ENCODE results near the gene PARP1.

Gene PARP1

DNA sequence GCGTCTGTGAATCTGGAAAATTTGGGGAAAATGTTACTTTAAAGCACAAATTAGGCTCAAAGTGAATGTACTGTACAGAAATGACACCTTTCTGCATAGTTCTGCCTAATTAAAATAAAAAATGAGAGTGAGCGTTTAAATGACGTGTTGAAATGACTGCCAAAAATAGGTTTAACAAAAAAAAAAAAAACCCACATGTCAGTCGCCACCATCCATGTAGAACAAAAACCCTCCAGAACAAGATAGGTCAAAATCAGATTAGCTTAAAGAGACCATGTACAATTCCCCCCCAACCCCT, 745 bp downstream of the PARP1 start:
- no peak for DNase-seq (ENCODE audit: low read depth in 3 of 3, low spot score in 1 of 3)

DNA sequence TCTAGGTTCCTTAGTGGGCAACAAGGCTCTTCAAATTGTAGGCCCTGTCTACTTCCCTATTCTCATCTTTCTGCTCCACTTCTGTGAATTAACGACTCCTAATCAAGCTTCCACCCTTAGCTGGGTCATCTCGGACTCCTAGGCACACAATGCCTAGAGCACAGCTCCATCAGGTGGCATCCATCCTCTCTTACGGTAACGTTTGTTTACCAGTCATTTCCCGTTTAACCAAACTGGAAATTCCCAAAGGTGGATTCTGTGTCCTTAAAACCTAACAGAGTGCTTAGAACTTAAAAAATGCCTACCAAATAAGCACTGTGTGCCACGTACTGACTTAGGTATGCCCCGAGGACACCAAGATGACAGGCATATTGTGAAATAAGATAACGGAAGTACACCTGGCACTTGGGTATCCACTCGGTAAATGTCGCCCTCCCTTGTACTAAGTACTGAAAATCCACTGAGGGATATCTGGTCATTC, 1.5 kb downstream of the PARP1 start:
- no peak for DNase-seq (ENCODE audit: low read depth in 3 of 3, low spot score in 1 of 3)

DNA sequence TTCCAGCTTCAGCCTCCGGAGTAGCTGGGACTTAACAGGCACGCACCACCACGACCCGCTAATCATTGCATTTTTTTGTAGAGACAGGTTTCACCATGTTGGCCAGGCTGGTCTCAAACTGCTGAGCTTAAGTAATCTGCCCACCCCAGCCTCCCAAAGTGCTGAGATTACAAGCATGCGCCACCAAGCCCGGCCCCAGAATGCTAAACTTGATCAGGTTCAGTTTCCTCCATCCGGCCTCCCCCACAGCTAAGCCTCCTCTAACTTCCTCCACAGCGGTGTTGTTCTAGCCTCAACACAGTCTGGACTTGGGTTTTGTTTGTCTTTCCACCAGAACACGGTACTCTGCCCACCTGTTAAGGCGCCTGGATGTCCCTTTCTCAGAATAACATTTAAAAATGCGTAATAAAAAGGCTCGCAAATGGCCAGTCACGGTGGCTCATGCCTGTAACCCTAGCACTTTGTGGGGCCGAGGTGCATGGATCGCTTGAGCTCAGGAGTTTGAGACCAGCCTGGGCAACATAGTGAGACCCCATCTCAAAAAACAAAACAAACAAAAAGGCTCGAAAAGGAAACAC, 2.4 kb downstream of the PARP1 start:
- no peak for DNase-seq (ENCODE audit: low read depth in 3 of 3, low spot score in 1 of 3)

DNA sequence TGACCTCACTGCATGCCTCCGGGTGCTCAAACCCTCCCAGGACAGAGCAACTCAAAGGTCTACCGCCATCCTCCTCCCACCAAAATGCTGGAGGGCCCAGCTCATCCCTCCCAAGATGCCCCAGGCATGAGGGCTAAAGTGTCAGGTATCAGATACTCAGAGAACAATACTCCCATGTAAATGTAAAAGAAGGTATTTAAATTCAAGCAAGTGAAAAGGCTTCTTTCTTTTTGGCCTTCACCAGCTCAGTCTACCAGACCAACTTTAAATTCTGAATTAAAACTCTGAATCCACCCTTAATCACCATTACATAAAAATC, 3.0 kb downstream of the PARP1 start:
- no peak for DNase-seq (ENCODE audit: low read depth in 3 of 3, low spot score in 1 of 3)

DNA sequence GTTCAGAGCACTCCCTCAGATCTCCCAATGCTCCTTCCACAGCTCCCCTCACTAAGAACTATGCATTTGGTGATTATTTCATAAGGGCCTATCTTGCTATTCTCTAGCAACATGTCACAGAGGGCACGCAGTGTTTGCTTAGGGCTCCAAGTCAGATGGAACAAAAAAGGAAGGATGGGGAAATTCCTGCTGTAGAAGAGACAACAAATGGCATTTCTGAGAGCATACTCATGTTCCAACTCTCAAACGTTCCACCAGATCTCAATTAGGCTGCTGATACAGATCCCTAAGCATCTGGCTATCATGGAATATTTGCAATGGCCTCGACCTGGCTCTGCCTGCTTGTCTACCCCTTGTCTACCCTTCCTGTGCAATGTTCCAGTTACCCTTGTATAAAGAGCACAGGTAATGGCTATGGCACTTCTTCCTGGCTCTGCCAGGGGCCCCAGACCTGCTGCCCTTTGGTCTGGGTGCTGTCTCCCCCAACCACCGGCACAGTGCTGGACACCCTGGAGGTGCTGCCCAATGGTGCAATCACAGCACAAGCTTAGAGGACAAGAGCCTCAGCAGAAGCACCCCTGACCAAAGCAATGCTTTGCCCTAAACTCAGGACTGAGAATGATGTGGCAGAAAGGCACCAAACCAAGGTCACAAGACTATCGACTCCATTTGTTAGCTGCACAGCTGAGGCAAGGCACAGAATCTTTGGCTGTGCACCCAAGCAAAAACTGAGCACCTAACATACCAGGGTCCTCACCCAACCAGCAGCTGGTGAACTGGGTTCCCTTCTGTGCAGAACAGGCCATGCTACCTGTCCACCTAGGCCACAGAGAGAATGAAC, 3.6 kb downstream of the PARP1 start:
- DNase-seq (ENCODE audit: low read depth in 3 of 3, low spot score in 1 of 3), result no peak

DNA sequence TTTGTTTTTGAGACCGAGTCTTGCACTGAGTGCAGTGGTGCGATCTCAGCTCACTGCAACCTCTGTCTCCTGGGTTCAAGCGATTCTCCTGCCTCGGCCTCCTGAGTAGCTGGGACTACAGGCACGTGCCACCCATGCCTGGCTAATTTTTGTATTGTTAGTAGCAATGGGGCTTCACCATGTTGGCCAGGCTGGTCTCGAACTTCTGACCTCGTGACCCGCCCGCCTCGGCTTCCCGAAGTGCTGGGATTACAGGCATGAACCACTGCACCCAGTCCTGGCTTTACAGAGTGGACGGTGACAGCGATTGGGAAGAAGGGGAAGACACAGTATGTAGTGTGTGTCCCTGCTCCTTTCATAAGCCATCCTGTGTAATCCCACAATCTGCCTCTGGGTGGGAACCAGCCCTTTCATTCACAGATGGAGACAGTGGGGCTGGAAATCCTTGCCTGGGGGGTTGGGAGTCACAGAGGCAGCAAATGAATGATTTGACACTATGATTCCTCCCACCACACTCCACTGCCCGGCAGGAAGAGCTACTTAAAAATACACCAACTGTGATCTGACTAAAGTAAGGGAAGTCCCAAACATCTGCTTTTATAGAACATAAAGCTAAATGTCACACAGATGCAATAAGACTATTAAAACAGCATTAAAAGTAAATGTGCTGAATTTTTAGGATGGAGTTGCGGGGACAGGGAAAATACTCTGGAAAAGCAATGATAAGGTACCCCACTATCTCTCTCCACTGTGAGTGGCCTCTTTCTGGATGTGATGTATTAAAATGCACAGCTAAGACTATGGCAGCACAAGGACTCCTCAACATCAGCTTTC, 4.5 kb downstream of the PARP1 start:
- no peak for DNase-seq (ENCODE audit: low read depth in 3 of 3, low spot score in 1 of 3)

DNA sequence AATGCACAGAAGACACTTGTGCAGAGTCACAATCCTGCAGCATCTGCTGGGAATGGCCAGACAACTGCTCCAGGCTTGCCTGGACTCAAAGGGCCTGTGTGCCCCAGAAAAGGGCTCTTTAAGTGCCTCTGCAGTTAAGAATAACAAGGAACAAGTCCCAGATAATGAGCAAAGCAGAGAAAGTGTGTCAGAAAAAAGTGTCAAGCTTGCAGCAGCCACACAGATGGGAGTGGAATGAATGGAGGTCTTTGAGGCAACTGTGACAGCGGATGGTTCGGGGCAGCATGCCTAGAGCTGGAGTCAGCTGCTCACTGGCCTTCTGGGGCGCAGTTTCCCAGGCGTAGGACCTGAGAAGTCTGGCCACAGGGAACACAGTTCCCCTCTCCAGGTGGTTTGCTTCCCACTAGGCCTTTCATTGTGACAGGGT, 5.1 kb downstream of the PARP1 start:
- no peak for DNase-seq (ENCODE audit: low read depth in 3 of 3, low spot score in 1 of 3)

DNA sequence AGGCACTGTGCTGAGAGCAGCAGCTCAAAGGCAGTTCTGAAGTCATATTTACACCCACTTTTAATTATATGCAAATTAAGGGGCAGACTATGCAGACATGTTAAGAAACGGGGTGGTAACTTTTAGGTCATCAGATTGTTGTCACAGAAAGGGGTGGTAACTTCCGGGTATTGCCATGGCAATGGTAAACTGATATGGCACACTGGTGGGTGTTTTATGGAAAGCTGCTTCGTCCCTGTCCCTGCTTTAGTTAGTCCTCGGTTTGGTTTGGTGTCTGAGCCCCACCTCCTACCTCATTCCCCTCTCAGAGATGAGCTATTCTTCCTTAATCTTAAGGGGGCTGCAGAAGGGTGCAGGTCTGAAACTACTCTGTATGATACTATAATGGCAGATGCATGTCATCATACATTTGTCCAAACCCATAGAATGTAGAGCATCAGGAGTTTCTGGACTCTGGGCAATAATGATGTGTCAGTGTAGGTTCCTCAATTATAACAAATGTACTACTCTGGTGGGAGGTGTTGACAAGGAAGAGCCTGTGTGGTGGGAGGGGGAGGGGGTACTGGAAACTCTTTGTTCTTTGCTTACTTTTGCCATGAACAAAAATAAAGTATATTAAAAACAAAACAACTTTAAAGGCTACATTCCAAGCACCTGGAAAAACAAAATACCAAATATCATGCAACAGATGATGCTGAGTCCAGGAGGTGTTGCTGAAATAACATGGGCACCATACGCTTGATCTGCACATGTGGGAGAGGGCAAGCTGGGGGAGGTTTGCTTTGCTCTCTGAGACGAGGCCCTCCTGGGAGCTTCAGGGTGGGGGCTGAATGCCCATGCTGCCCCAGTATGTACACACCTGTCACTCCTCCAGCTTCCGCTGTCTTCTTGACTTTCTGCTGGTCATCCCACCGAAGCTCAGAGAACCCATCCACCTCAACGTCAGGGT, 6.3 kb downstream of the PARP1 start:
- no peak for DNase-seq (ENCODE audit: low read depth in 3 of 3, low spot score in 1 of 3)

DNA sequence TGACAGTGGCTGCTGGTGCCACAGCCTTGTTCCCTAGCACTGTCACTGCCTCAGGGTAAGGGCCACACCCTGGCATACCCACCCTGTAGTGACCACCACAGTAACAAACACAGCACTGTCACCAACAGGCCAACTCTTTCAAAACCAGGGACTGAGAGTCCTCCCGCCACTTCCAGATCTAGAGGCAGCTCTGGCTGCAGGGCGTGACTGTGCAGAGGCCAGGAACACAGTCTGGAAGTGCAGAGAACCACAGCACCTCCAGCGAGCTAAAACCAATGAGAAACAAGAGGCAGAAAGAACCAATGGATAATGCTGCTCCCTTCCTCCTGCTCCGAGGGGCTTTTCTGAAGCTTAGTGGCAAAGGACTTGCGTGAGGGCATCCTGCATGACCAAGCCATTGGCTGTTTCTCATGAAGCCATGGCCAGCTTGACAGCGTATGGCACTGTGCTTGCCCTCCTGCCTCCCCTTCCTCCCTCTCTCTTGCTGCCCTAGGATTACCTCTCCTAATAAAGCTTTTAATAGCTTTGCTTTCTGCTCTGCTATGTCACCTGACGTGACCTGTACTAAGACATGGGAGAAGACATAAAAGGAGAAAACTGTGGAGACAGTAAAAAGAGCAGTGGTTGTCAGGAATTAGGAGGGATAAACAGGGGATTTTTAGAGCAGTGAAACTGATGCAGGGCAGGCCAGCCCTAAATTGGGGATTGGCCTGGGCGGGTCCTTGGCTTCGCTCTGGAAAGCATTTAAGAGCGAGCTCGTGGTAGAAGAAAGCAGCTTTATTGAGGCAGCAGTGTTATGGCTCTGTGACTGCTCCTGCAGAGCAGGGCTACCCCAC, 7.2 kb downstream of the PARP1 start:
- DNase-seq (ENCODE audit: low read depth in 3 of 3, low spot score in 1 of 3), result no peak

DNA sequence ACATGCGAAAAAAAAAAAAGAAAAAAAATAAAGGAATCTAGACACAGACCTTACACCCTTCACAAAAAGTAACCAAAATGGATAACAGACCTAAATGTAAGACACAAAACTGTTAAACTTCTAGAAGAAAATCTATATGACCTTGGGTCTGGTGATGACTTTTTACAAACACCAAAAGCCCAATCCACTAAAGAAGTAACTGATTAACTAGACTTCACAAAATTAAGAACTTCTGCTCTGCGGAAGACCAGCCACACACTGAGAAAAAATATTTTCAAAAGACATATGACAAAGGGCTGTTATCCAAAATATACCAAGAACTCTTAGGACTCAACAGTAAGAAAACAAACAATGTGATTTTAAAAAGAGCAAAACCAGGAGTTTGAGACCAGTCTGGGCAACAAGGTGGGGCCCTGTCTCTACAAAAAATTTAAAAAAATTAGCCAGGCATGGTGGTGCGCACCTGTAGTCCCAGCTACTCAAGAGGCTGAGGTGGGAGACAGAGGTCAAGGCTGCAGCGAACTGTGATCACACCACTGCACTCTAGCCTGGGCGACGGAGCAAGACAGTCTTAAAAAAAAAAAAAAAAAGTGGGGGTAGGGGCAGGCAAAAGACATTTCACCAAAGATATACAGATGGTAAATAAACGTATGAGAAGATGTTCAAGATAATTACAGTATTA, 9.8 kb downstream of the PARP1 start:
- no peak for DNase-seq (ENCODE audit: low read depth in 3 of 3, low spot score in 1 of 3)

DNA sequence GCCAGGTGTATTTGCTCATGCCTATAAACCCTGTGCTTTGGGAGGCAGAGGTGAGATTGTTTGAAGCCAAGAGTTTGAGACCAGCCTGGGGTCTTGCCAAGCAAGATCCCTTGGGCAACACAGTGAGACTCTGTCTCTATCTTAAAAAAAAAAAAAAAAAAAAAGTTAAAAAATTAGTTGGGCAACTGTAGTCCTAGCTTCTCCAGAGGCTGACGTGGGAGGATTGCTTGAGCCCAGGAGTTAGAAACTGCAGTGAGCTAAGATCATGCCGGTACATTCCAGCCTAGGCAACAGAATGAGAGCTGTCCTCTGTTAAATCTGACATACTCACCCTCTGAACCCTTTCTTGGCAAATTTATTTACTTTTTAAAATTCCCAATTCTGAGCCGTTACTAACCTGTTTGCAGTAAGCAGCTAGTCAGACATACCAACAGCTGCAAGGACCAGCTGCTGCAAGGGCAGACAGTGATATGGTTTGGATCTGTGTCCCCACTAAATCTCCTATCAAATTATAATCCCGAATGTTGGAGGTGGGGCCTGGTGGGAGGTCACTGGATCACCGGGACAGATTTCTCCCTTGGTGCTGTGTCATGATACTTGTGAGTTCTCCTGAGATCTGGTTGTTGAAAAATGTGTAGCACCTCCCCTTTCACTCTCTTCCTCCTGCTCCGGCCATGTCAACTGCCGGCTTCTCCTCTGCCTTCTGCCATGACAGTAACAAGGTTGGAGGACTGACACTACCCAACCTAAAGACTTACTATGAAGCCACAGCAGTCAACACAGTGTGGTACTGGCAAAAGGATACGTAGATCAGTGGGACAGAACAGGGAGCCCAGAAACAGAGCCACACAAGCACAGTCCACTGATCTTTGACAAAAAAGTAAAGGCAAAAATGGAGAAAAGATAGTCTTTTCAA, 10.6 kb downstream of the PARP1 start:
- DNase-seq (ENCODE audit: low read depth in 3 of 3, low spot score in 1 of 3), result no peak

DNA sequence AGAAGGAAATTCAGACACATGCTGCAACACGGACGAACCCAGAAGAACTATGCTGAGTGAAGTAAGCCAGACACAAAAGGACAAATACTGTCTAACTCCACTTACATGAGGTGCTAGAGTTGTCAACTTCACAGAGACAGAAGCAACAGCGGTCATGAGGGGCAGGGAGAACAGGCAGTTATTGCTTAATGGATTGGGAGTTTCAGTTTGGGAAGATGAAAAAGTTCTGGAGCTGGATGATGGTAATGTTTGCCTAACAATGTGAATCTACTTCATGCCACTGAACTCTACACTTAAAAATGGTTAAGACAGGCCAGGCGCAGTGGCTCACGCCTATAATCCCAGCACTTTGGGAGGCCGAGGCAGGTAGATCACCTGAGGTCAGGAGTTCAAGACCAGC, 12.1 kb downstream of the PARP1 start:
- no peak for DNase-seq (ENCODE audit: low read depth in 3 of 3, low spot score in 1 of 3)

DNA sequence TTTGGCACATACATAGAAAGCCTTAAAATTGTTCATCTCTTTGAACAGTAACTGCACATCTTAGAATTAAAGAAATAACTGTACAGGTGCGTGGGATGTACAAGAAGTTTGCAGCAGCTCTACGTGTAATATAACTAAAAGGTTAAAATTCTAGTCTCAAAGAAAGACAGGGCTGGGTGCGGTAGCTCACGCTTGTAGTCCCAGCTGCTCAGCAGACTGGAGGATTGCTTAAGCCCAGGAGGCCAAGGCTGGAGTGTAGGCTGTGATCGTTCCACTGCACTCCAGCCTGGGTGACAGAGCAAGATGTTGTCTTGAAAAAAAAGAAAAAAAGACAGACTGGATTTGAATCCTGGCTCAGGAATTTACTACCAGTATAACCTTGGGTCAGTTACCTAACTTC, 13.4 kb downstream of the PARP1 start:
- DNase-seq (ENCODE audit: low read depth in 3 of 3, low spot score in 1 of 3), result no peak

DNA sequence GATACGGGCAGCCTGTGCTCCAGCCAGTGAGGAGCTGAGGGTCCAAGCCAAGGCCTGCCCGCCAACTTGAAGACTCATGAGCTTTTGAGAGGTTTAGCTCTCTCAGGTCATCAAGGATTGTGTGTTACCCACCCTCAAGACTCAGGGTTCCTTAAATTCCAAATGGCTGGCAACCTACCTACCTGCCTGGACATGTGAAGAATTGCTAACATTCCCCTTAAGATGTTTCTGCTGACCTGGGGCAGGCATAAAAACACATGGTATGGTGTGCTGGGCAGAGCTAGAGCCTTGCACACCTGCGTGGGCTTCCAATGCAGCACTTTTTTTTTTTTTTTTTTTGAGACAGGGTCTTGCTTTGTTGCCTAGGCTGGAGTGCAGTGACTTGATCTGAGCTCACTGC, 17.2 kb downstream of the PARP1 start:
- no peak for DNase-seq (ENCODE audit: low read depth in 3 of 3, low spot score in 1 of 3)

DNA sequence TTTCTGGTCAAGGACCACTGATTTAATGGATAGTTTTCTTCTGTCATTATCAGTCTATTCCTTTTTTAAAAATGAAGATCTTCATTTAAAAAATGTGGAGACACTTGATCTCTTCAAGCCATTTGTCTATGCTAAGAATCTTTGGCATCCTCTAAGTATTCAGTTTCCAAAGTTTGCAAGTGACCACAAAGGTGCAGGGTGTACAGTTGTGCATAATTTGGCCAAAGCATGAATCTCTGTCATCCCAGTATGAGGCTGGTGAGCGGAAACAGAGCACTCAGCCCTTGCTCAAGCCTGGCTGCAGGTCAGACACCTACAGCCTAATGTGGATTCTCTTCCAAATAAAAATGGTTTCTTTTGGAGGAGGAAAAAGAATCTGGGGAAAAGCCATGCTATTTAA, 19.8 kb downstream of the PARP1 start:
- no peak for DNase-seq (ENCODE audit: low read depth in 3 of 3, low spot score in 1 of 3)

DNA sequence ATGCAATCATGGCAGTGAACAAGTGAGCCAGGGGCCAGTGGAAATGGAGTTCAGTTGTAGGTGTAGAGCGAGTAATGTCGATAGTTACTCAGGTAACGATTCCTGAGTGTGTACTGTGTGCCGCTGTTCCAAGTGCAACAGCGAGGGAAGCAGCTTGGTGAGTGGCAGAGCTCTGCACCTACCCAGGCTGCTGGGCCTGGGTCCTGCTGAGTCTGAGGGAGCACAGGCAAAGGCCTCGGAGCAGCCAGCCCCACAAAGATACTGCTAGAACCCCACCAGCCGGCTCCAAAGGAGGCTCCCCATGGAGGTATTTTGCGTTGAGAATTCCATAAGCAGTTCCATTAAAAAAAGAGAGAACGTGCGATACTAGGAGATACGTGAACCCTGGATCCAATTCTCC, 23.2 kb downstream of the PARP1 start:
- DNase-seq (ENCODE audit: low read depth in 3 of 3, low spot score in 1 of 3), result no peak

DNA sequence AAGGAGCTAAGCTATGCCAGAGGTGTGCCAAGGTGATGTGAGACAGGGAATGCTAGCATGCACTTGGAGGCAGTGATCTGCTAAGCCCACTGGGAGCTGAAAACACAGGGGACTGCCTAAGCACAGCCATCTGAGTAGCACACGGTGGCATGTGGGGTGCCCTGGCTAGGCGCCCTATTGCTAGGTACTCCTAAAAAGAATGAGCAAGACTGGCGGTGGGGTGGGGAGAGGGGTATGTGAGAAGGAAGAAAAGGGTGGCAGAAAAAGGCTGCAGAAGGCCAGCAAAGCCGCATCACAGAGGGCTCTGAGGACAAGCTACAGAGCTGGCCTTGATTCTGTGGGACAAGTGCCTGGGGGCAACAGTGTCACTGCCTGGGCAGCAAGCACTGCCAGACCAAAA, 23.9 kb downstream of the PARP1 start:
- no peak for DNase-seq (ENCODE audit: low read depth in 3 of 3, low spot score in 1 of 3)

DNA sequence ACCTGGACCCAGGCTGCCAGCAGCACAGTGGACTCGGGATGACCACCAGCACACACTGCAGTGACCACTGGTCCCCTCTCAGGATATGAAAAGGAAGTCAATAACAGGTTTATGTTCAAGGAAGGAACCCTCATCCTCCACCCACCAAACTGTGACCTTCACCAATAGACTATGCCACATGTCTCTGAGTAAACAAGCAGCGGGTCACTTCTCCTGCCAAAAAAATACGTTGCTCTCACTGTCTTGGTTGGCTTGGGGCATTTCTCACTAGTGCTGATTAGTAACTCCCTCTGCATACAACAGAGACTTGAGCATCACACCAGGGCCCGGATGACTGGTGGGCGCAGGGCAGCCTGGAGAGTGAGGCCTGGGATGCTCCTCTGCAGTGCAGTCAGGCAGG, 25.9 kb downstream of the PARP1 start:
- no peak for DNase-seq (ENCODE audit: low read depth in 3 of 3, low spot score in 1 of 3)

Data from stimulated activated CD4-positive, alpha-beta T cell treated with anti-CD3 and anti-CD28 coated beads, TNF-alpha, amount 100 ng/mL, for 1 hour (primary cell).